Measurements from ENCODE around the gene IGFBP2. TPM values are rescaled to one million over a fixed set of nuclear protein-coding genes. Genes with fewer than 3 reads are reported as not detected.

Gene IGFBP2
- total RNA-seq, 1 experiment from 2014 or later = 363 TPM

- Histone ChIP-seq H2AK5ac (ENCODE audit: insufficient read length, low read length) (no peak overlapping the region), H2BK120ac (ENCODE audit: low read depth, low read length, poor library complexity, severe bottlenecking) (no peak overlapping the region), H2BK20ac (ENCODE audit: low read depth, low read length, poor library complexity, severe bottlenecking) (no peak overlapping the region), H2BK12ac (ENCODE audit: insufficient read length, low read depth, low read length) (no peak overlapping the region), H3K79me1 (ENCODE audit: insufficient read depth, low read depth, low read length, poor library complexity, severe bottlenecking) (no peaks in the 10 kb centered on the region), H3K9ac (ENCODE audit: extremely low read depth, insufficient read length, low read length) (no peak overlapping the region), H3T11ph (ENCODE audit: low read length) (no peak overlapping the region), H3K56ac (ENCODE audit: insufficient read length, low read depth, low read length) (no peak overlapping the region), H3K4me2 (ENCODE audit: insufficient read depth, insufficient read length, low read length) (no peak overlapping the region), H3K27ac (ENCODE audit: insufficient read length, low read depth, low read length) (no peak overlapping the region), H4K20me1 (ENCODE audit: control insufficient read depth, insufficient read depth, insufficient read length) (no peaks in the 10 kb centered on the region), H2BK15ac (ENCODE audit: low read depth, low read length) (no peak overlapping the region), H3K23ac (ENCODE audit: insufficient read length, low read depth, low read length) (no peak overlapping the region), H4K5ac (ENCODE audit: insufficient read length, low read depth, low read length) (no peak overlapping the region), H3K79me2 (ENCODE audit: insufficient read depth, low read length) (no peaks in the 10 kb centered on the region), H4K8ac (replicated peaks; ENCODE audit: insufficient read length, low read depth, low read length) (no peak overlapping the region), H3K4me1 (ENCODE audit: insufficient read depth, low read length) (no peaks in the 10 kb centered on the region; the same call in 1 of the 2 replicates), H2BK5ac (ENCODE audit: insufficient read length, low read length) (no peak overlapping the region), H3K9me3 (ENCODE audit: control insufficient read depth, low read depth, low read length) (no peaks in the 10 kb centered on the region), H3K23me2 (ENCODE audit: insufficient read length, low read depth, low read length, poor library complexity, severe bottlenecking) (no peaks in the 10 kb centered on the region), H3K18ac (ENCODE audit: insufficient read length, low read depth, low read length) (no peak overlapping the region), H4K91ac (ENCODE audit: insufficient read length, low read depth, low read length) (no peak overlapping the region), H3K4ac (ENCODE audit: low read depth, low read length) (no peak overlapping the region), H2AFZ (ENCODE audit: low read length) (no peak overlapping the region), H3K27me3 (ENCODE audit: insufficient read depth, low read length) (no peaks in the 10 kb centered on the region), H3K14ac (ENCODE audit: insufficient read depth, low read length) (no peak overlapping the region)
- peak; percentile 36; the same call in 1 of the 3 replicates for TF ChIP-seq CTCF (conservative IDR thresholded peaks at IDR 0.05)
- Mint-ChIP-seq H3K27me3 (ENCODE audit: low read depth) (peaks cover 2% of the 10 kb centered on the region; the same call in 1 of the 2 replicates), H3K27ac (no peak overlapping the region; a peak in 2 of 7 replicates), H3K4me1 (peaks cover 26 to 27% of the 10 kb centered on the region in 2 experiments), H3K4me3 (no peak overlapping the region), H3K36me3 (ENCODE audit: insufficient read depth in 1 of 3, low read depth in 3 of 3) (peaks cover 1 to 3% (median 2%) of the 10 kb centered on the region in 3 experiments; a peak in 5 of 7 replicates), H3K9me3 (peaks cover 2 to 3% of the 10 kb centered on the region in 2 experiments; a peak in 2 of 5 replicates)
- DNase-seq = peak; percentile 50
- WGBS (ENCODE audit: extremely low coverage, insufficient read length, low lambda C conversion rate) = no CpG with 5 or more reads among the region's 9 CpGs
Observed at GRCh38 chr2:216590780-216591179, 42.4 kb upstream of the IGFBP2 start.
